Measurements from ENCODE around the gene IL1A.

DNA sequence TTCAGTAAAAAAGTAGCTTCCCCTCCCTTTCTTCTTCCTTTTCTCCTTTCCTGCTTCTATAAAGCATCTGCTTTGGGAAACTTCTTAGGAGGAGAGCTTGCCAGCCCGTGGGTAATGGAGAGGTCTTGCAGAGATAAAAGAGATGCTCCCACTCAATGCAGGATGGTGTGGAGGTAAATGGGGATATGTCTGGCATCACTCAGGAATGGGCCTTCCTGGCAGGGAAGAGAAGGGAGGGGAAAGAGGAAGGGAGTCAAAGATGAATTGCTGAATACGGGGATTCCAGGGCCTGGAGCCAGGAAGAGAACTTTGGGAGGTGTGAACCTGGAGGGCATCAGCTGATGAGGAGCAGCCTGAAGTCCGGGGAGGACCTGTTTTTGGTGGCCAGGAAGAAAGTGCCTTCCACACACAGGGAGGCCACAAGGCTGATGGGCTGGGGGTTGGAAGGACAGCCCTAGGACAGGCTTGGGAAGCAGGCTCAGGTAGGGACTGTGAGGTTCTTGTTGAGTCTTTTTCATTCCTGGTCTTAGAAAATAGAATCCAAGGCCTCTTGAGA lies 27.1 kb upstream of the IL1A start:
- TF ChIP-seq L3MBTL2 (IDR thresholded peaks at IDR 0.05) (no peak), POLR2A (conservative IDR thresholded peaks at IDR 0.05) (no peak), ZNF121 (CRISPR knock-in tag; conservative IDR thresholded peaks at IDR 0.05) (no peak), CREM (IDR thresholded peaks at IDR 0.05; ENCODE audit: low read depth) (no peak), CTCF (IDR thresholded peaks at IDR 0.05 in 2 of 3, conservative IDR thresholded peaks at IDR 0.05 in 1 of 3; ENCODE audit: insufficient read depth in 2 of 3, low read depth in 1 of 3, low read length in 3 of 3) (no peak), FOSL1 (tag; conservative IDR thresholded peaks at IDR 0.05) (no peak), FOXM1 (IDR thresholded peaks at IDR 0.05; ENCODE audit: low read depth) (no peak), FOXM1 (CRISPR knock-in tag; IDR thresholded peaks at IDR 0.05; ENCODE audit: low read depth) (no peak), RAD21 (CRISPR knock-in tag; conservative IDR thresholded peaks at IDR 0.05 in 1 of 2, IDR thresholded peaks at IDR 0.05 in 1 of 2) (no peak), NONO (IDR thresholded peaks at IDR 0.05; ENCODE audit: low read depth in 2 of 2, low read length in 1 of 2) (no peak)

All from K562 (cell line).